Natural killer cell (primary cell): ENCODE measurements around the gene ASH1L. TPM values are rescaled to one million over a fixed set of nuclear protein-coding genes. Genes with fewer than 3 reads are reported as not detected.
A peak's percentile ranks its signal among the peaks of the same experiment; 100 is the strongest.
"Not testable (repeated sequence)": the region's sequence is repeated elsewhere in the genome, so short reads cannot be mapped to it uniquely, and the experiment has no call there.

Source experiments
- ATAC-seq, 3 donors: fragments of 150-1000 bp in 2 of 3; fragments of 200-7000 bp in 1 of 3; cut with Tn5 transposase; 1 replicate in 1 of 3; 2 replicates in 2 of 3; pipeline ENCODE4 v1.10.0; 2021; ENCODE audit warnings: mild to moderate bottlenecking in 2 of 3, moderate library complexity in 2 of 3
- DNase-seq, 2 donors: peaks; one replicate each; pipeline versions ENCODE4 v3.0.0 to v3.0.0-alpha.2; 2013 to 2021; ENCODE audit warnings: mixed read lengths in 1 of 2
- H3K27ac ChIP-seq: one replicate; pipeline ENCODE4 v1.5.1; 2013; ENCODE audit warnings: mild to moderate bottlenecking, low read length
- H3K27me3 ChIP-seq: one replicate; pipeline ENCODE4 v1.6.1; 2013; ENCODE audit warnings: low read length; ENCODE audit not compliant: control insufficient read depth, insufficient read depth
- H3K36me3 ChIP-seq: one replicate; pipeline ENCODE4 v1.6.1; 2013; ENCODE audit warnings: low read length; ENCODE audit not compliant: control insufficient read depth, insufficient read depth
- H3K4me1 ChIP-seq: one replicate; pipeline ENCODE4 v1.6.1; 2013; ENCODE audit warnings: low read length; ENCODE audit not compliant: control insufficient read depth, insufficient read depth
- H3K4me3 ChIP-seq: one replicate; pipeline ENCODE4 v1.5.1; 2013; ENCODE audit warnings: low read length
- H3K9me3 ChIP-seq: one replicate; pipeline ENCODE4 v1.6.1; 2013; ENCODE audit warnings: low read length; ENCODE audit not compliant: control insufficient read depth, insufficient read depth
- H3K27ac Mint-ChIP-seq, 2 donors: one replicate each; pipeline ENCODE4 v1.8.0; 2022; ENCODE audit warnings: mild to moderate bottlenecking in 2 of 2, mixed read lengths in 2 of 2, moderate library complexity in 1 of 2
- H3K27me3 Mint-ChIP-seq, 2 donors: one replicate each; pipeline ENCODE4 v1.8.0; 2022; ENCODE audit warnings: low read depth in 2 of 2, mixed read lengths in 2 of 2
- H3K36me3 Mint-ChIP-seq: one replicate; pipeline ENCODE4 v1.8.0; 2022; ENCODE audit warnings: mixed read lengths
- H3K4me1 Mint-ChIP-seq, 2 donors: one replicate each; pipeline ENCODE4 v1.8.0; 2022; ENCODE audit warnings: mixed read lengths in 2 of 2
- H3K4me3 Mint-ChIP-seq: one replicate; pipeline ENCODE4 v1.8.0; 2022; ENCODE audit warnings: mild to moderate bottlenecking, moderate library complexity, mixed read lengths
- H3K9me3 Mint-ChIP-seq, 2 donors: one replicate each; pipeline ENCODE4 v1.8.0; 2022; ENCODE audit warnings: mixed read lengths in 2 of 2
- WGBS: methylation state at CpG from one replicate; pipeline ENCODE4 v1.1.7; 2013; ENCODE audit warnings: missing lambda C conversion rate; ENCODE audit not compliant: insufficient coverage; 5-methylcytosine and 5-hydroxymethylcytosine counted together
- intact Hi-C: fragments of 100-400 bp; cut with micrococcal nuclease; formaldehyde crosslinking; loops from one replicate; pipeline ENCODE4 v1.14.2; 2022
- total RNA-seq, 4 donors: library from RNA; stranded (reverse); fragments of 120-200 nt in 1 of 4; gene quantifications; one replicate each; pipeline versions ENCODE4 v1.2.3 to v1.2.4, GENCODE V29; 2013 to 2022
- TF ChIP-seq, protein P1 (sequence below): fragments of 200-600 bp; IDR thresholded peaks from one replicate; pipeline ENCODE4 v1.8.0; 2022; ENCODE audit warnings: antibody characterized with exemption

The ASH1L gene
- total RNA-seq, 3 donors from 2014 or later (not counting 1 experiment from before 2014, with no cell fraction given): 82.2 to 99.5 (median 91.9) TPM

DNA sequence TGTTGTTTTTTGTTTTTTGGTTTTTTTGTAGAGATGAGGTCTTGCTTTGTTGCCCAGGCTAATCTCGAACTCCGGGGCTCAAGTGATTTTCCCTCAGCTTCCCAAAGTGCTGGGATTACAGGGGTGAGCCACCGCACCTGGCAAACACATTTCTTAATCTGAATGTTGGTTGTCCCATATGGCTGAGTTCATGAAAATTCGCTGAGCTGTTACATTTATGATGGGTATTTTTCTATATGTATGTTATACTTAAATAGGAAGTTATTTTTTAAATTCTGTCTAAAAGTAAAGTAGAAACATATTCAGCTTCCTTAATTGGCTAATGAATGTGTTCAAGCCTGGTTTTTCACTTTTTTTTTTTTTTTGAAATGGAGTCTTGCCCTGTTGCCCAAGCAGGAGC, 75.1 kb downstream of the ASH1L start:
- Mint-ChIP-seq H3K4me1 (peaks cover 5 to 10% of the 10 kb centered on the region in 2 donors), H3K4me3 (no peak overlapping the region), H3K36me3 (no peaks in the 10 kb centered on the region), H3K27me3 (no peaks in the 10 kb centered on the region), H3K9me3 (no peaks in the 10 kb centered on the region), H3K27ac (no peak overlapping the region)
- intact Hi-C loops: no loop called here
- DNase-seq (no peak), ATAC-seq (no peak)
- TF ChIP-seq, protein P1, sequence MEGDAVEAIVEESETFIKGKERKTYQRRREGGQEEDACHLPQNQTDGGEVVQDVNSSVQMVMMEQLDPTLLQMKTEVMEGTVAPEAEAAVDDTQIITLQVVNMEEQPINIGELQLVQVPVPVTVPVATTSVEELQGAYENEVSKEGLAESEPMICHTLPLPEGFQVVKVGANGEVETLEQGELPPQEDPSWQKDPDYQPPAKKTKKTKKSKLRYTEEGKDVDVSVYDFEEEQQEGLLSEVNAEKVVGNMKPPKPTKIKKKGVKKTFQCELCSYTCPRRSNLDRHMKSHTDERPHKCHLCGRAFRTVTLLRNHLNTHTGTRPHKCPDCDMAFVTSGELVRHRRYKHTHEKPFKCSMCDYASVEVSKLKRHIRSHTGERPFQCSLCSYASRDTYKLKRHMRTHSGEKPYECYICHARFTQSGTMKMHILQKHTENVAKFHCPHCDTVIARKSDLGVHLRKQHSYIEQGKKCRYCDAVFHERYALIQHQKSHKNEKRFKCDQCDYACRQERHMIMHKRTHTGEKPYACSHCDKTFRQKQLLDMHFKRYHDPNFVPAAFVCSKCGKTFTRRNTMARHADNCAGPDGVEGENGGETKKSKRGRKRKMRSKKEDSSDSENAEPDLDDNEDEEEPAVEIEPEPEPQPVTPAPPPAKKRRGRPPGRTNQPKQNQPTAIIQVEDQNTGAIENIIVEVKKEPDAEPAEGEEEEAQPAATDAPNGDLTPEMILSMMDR: no peak
- Histone ChIP-seq H3K27me3 (no peaks in the 10 kb centered on the region), H3K36me3 (no peaks in the 10 kb centered on the region), H3K4me3 (no peak overlapping the region), H3K27ac (no peak overlapping the region), H3K9me3 (no peaks in the 10 kb centered on the region), H3K4me1 (peaks cover 2% of the 10 kb centered on the region)
- WGBS: 93% methylated on average over 4 of the region's 4 CpGs

DNA sequence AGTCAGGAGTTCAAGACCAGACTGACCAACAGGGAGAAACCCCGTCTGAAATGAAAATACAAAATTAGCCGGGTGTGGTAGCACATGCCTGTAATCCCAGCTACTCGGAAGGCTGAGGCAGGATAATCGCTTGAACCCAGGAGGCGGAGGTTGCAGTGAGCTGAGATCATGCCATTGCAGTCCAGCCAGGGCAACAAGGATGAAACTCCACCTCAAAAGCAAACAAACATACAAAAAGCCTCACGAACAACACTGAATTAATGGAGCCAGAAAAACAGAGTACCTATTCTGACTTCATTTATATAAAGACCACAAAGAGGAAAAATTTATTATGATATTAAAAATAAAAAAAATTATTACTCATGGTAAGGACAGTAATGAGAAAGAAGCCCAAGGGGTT, 75.7 kb downstream of the ASH1L start:
- H3K27ac Mint-ChIP-seq, DNase-seq, H3K4me1 ChIP-seq, H3K36me3 ChIP-seq, H3K27me3 Mint-ChIP-seq, H3K9me3 ChIP-seq, H3K27ac ChIP-seq, H3K27me3 ChIP-seq, H3K36me3 Mint-ChIP-seq, intact Hi-C loops, ATAC-seq, H3K4me3 ChIP-seq, H3K4me3 Mint-ChIP-seq, H3K9me3 Mint-ChIP-seq: not testable (repeated sequence)
- peaks cover 8 to 10% of the 10 kb centered on the region in 2 donors for H3K4me1 Mint-ChIP-seq
- WGBS: over 99% methylated on average over 5 of the region's 6 CpGs

DNA sequence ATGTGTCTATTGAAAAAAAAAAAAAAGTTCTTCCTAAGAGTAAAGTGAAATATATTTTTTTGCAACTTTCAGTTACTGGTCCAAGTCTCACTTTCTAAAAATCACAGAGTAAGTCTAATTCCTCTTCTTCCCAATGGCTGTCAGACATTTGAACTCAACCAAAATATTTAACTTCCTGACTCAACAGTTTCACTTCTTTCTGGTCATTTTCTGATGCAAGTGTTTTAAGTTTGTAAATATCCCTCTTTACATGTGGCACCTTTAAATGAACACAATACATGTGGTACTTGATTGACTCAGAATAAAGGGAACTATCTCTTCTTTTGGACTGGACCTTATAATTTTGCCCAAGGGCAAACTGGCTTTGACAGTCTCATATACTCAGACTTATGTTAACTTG, 76.7 kb downstream of the ASH1L start:
- ATAC-seq (no peak), DNase-seq (no peak)
- no peaks in the 10 kb centered on the region for H3K27me3 Mint-ChIP-seq
- Histone ChIP-seq H3K9me3 (no peaks in the 10 kb centered on the region), H3K4me1 (peaks cover 2% of the 10 kb centered on the region), H3K36me3 (peaks cover 16% of the 10 kb centered on the region), H3K4me3 (no peak overlapping the region), H3K27me3 (no peaks in the 10 kb centered on the region), H3K27ac (no peak overlapping the region)
- peaks cover 10 to 15% of the 10 kb centered on the region in 2 donors for H3K4me1 Mint-ChIP-seq
- H3K27ac Mint-ChIP-seq: peak overlapping the region in 1 of 2 donors; percentile 46
- H3K4me3 Mint-ChIP-seq: no peak overlapping the region
- no peaks in the 10 kb centered on the region for H3K9me3 Mint-ChIP-seq
- intact Hi-C loops: no loop called here
- TF ChIP-seq, protein P1: no peak
- peaks cover 11% of the 10 kb centered on the region for H3K36me3 Mint-ChIP-seq

DNA sequence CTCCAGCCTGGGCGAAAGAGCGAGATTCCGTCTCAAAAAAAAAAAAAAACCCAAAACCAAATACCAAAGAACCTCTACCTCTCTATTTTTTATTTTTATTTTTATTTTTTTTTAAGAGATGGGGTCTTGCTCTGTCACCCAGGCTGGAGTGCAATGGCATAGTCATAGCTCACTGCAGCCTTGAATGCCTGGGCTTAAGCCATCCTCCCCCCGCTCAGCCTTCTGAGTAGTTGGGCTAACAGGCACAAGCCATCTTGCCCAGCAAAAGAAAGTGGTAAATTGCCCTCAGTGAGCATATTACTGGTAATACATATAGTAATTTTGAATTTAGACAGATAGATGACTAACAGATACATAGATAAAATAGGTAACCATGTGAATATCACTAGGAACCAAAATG, 77.4 kb downstream of the ASH1L start:
- WGBS: 100% methylated on average over 4 of the region's 4 CpGs
- H3K4me1 Mint-ChIP-seq: peaks cover 10 to 15% of the 10 kb centered on the region in 2 donors
- H3K27ac Mint-ChIP-seq: no peak overlapping the region
- H3K4me3 ChIP-seq: no peak overlapping the region
- H3K9me3 ChIP-seq: no peaks in the 10 kb centered on the region
- peaks cover 19% of the 10 kb centered on the region for H3K36me3 Mint-ChIP-seq
- peaks cover 2% of the 10 kb centered on the region for H3K4me1 ChIP-seq
- no peaks in the 10 kb centered on the region for H3K9me3 Mint-ChIP-seq
- intact Hi-C loops: no loop called here
- no peak for DNase-seq
- TF ChIP-seq, protein P1: no peak
- H3K27me3 Mint-ChIP-seq: no peaks in the 10 kb centered on the region
- H3K4me3 Mint-ChIP-seq: no peak overlapping the region
- no peak for ATAC-seq
- no peak overlapping the region for H3K27ac ChIP-seq
- peaks cover 20% of the 10 kb centered on the region for H3K36me3 ChIP-seq
- H3K27me3 ChIP-seq: no peaks in the 10 kb centered on the region
